GM12872 (cell line): ENCODE data around the gene THADA.
A peak's percentile ranks its signal among the peaks of the same experiment; 100 is the strongest.

Experiments used
- TF ChIP-seq, protein P1 (sequence below): IDR thresholded peaks from 3 replicates; pipeline ENCODE4 v1.5.1; 2011; ENCODE audit warnings: low read depth, mild to moderate bottlenecking, low read length, moderate library complexity; ENCODE audit not compliant: insufficient read depth

The THADA gene

DNA sequence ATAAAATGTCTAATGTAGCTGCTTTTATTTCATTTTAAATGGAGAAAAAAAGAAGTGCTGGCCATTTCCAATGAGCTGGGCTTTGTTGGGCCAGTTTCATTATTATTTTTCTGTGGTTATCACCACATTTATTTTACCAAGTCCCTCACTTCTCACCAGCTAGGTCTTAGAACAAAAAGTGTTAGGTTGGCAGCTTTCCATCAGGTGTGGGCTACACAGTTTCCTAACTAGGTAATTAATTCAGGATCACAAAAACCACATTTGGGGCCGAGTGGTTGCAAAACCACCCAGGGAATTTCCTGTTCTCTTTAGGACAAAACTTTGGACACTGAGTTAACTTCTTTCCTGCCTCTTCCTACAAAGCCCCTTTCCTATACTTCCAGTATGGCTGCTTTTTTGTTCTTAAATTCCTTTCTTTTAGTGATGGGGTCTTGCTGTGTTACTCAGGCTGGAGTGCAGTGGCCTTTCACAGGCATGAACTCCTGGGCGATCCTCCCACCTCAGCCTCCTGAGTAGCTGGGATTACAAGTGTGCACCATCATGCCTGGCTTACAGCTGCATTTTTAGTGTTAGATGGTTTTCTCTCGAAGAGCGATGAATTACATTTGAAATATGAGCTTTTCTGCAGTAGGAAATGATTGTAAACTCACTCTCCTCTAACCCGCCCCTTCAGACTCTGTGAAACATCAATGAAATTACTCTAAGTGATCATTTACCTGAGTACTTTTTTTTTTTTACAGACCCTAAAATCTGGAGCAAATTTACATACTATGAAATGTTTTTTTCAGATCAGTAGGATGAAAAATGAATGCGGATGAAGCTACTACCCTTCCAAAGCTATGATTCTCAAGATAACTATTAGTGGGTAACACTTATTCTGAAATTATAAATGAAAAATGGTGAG is 366.8 kb downstream of the THADA start:
- TF ChIP-seq, protein P1, sequence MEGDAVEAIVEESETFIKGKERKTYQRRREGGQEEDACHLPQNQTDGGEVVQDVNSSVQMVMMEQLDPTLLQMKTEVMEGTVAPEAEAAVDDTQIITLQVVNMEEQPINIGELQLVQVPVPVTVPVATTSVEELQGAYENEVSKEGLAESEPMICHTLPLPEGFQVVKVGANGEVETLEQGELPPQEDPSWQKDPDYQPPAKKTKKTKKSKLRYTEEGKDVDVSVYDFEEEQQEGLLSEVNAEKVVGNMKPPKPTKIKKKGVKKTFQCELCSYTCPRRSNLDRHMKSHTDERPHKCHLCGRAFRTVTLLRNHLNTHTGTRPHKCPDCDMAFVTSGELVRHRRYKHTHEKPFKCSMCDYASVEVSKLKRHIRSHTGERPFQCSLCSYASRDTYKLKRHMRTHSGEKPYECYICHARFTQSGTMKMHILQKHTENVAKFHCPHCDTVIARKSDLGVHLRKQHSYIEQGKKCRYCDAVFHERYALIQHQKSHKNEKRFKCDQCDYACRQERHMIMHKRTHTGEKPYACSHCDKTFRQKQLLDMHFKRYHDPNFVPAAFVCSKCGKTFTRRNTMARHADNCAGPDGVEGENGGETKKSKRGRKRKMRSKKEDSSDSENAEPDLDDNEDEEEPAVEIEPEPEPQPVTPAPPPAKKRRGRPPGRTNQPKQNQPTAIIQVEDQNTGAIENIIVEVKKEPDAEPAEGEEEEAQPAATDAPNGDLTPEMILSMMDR, result no peak

DNA sequence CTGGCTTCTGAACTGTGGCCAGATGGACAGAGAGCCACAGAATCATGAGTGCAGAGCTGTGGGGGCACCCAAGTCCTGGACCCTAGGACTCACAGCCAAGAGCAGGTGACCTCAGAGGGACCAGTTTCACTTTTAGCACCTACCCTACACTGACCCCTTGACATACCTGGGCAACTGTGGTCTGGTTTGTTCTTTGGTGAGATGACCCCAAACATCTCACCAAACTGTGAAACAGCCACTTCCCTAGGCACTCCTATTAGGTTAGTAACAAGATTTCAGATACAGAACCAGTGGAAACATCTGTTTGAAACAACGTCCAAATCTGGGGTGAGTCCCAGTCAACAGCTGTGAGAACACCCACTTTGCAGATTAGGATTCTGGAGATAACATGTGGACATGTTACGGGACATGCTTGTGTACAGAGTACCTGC is 367.5 kb downstream of the THADA start:
- TF ChIP-seq, protein P1, result no peak

DNA sequence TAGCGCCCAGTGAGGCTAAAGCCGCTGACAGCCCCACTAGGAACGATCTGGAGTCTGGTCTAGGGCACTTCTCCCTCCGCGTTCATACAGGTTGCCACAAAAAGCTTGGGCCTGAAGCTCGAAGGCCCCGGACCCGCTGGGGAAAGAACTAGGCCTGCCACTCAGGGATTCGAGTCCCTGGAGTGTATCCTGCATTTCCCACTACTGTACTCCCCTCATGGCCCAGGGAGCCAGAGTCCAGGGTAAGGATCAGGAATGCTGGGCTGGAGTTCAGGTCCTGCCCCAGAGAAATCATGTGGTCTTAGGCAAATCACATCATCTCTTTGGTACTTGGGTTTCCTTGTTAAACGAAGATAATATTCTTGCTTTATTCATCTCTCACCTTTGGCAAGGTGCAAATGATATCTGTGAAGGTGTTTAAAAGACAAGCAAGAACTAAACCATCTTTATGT is 368.0 kb downstream of the THADA start:
- TF ChIP-seq, protein P1, result peak; percentile 30; the same call in 2 of the 3 replicates

DNA sequence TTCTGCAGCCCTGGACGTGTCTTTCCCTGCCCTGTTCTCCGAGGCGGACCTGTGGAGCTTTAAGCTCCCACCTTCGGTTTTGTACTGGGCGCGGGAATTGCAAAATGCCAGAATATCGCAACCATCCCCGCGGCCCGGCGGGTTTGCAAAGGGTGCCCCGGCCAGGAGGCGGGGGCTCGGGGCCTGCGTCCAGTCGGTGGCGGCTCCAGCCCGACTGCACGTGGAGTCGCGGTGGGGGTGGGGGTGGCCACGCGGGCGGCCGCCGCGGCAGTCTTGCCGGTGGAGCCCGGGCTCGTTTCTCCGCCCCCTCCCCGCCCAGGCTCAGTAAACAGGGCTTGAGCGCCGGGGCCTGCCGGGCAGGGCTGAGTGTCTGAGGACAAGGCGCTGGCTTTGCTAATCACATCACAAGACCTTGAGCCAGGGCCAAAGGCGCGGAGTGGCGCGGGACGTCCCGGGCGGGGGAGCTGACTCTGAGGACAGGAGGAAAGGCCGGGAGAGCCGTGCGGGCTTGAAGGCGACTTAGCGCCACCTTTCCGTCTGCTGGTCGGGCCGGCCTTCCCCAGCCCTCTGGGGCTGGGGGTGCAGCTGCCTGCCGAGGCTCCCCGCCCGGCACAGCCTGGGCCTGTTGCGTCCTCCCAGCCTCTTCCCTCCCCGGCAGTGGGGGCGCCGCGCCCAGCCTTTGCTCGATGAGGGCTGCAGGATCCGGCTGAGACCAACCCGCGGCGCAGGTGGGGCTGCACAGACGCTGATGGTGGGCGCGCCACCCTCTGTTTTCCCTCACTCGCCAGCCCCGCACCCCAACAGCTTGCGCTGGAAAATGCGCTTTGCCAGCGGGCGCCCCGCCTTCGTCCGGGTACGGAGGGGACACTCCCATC is 368.6 kb downstream of the THADA start:
- TF ChIP-seq, protein P1, result no peak; the same call in 2 of the 3 replicates

DNA sequence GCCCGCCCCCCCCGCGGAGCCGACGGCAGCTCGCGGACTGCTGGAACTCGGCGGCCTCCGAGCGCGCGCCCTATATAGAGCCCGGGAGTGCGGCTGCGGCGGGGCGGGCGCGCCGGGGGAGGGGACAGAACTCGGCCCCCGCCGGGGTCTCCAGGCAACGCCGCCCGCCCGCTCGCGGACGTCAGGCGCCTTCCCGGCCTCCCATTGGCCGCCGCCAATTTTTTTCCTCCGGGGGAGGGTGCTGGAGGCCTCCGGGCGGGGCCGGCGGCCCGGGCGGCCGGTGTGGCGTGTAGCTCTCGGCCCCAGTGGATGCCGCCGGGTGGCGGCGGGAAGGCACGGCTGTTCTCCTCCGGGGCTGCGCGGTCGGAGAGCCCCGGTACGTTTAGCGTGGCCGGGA is 369.3 kb downstream of the THADA start, which contains the start of gene ZFP36L2:
TSS of gene ZFP36L2 (minus strand) at position 49 of the 397 bp plus-strand sequence. CDS start 291 bp downstream, outside the sequence.
- TF ChIP-seq, protein P1, result 0 out of 3 replicates have a peak, but pooled peaks have one; percentile 6

- TF ChIP-seq, protein P1, result no peak
These were observed 369.9 kb downstream of the THADA start for GRCh38 chr2:43225788-43226557.
